HT-29 (cell line): ENCODE measurements around the gene SPATA24. TPM values are rescaled to one million over a fixed set of nuclear protein-coding genes. Genes with fewer than 3 reads are reported as not detected.
"Not testable (repeated sequence)": the region's sequence is repeated elsewhere in the genome, so short reads cannot be mapped to it uniquely, and the experiment has no call there.

Source experiments
- DNase-seq: peaks from one replicate; pipeline ENCODE4 v3.0.0-alpha.2; 2015; ENCODE audit warnings: low spot score
- total RNA-seq: library from RNA; depleted of rRNA; stranded (reverse); fragments of >200 nt; shearing (Covaris generic); gene quantifications from 2 replicates; pipeline ENCODE4 v1.2.3, GENCODE V29; 2014

SPATA24 gene
- total RNA-seq, 1 experiment from 2014 or later: 3.8 TPM

DNA sequence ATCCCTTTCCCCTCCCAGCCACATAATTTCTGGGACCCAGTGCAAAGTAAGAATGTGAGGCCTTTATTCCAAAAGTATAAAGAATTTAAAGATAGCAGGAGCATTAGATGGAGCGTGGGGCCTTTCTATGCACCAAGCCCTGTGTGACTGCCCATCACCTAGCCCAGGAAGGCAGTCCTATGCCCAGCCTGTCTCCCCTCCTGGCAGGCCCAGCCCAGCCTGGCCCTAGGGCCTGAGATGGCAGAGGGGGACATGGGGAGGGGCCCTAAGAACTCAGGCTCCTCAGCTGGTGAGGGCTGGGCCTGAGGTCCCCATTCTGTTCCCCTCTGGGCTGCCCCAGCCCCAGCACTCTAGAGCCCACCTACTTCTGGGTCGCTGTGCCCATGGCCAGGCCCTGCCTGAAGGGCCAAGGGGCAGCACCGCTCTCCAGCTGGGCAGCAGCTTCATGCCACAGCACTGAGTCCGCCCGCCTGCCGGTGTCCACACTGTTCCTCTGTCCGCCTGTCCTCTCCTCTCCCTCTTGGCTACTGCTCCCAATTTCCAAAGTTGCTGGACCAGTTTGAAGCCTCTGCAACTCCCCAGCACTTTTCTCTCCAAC, 19.8 kb downstream of the SPATA24 start:
- no peak for DNase-seq

DNA sequence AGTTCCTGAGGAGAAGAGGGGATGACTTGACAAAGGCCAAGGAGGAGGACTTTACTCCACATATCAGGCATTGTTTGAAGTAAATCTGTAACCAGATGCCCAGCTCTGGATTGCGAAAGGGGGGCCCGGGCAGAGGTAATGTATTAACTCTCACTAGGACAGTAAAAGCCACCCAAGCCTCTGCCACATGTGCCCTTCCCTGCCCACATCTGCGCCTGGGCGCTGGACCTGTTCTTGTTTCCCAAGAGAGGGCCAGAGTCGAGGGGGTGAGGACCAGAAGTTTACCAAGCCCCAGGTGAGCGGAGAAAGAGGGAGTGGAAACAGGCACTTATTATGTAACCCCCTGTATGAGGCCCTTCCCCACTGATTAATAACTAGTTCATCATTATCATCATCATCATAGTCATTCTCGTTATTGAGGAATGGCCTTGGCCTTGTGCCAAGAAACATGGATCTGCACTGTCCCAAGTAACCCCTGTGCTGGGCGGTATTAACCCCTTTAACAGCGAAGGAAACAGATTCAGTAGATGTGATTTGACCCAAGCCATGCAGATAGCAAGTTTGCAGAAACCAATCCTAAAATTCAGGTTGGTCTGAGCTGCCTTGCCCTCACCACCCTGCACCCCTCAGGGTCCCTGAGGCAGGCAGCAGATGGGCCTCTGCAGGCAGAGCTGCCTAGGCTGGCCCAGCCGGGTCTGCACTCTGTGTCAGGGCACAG, 20.5 kb downstream of the SPATA24 start, which contains the start of gene SLC23A1:
SLC23A1 (minus strand) TSS at position 23 of the 718 bp plus-strand sequence. CDS start 44 bp downstream, outside the sequence.
- peak; percentile 61 for DNase-seq

DNA sequence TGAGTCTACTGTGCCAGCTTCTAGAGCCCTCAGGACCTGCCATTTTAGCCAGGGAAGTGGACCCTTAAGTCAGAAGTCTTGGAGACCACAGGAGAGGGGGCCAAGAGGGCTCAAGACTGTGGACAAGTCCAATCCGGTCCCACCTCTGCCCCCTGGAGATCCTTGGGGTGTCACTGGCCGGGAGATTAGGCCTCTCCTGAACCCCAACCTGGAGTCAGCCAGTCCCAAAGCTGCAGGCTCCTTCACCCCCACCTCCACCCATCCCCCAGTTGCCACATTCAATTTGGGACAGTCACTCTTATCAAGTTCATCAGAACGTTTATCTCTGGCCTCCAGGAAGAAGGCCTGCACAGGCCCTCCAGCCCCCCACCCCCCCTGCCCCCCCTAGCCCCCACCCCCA, 21.1 kb downstream of the SPATA24 start:
- DNase-seq: no peak

DNA sequence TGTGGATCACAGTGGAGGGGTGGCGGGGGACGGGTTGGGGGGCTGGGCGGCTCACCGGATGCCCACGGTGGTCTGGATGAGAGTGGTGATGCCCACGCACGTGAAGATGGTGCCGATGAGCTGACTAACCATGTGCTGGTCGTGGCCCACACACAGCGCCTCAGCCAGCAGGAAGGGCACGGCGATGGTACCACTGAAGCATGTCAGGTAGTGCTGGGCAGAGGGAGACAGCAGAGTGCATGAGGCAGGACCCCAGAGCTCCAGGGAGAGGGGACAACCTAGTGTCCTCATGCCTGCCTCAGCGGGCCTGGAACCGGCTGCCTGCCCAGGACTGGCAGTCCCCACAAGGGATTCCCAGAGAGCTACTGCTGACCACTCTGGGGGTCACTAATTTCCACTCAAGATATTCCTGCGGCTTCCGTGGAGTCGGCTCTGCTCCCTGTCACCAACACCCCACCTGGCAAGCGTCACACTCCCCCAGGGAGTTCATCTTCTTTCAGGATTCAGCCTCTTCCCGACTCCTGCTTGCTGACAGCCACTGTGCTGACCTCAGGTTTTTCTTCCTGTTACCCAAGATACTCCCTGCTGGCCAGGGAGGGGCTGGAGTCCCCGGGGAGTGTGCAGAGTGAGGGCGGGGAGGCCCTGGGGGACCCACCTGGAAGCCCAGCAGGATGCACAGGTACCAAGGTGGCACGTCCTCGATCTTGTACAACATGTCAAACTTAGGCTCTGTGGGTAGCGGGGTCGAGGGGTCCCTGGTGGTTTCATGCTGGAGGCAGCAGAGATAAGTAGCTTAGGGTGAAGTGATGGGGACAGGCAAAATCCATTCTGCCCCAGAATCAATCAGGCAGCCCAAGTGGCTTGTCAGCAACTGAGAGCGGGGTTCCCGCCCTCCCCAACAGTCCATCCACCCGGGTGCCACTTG, 21.8 kb downstream of the SPATA24 start:
- DNase-seq: no peak

DNA sequence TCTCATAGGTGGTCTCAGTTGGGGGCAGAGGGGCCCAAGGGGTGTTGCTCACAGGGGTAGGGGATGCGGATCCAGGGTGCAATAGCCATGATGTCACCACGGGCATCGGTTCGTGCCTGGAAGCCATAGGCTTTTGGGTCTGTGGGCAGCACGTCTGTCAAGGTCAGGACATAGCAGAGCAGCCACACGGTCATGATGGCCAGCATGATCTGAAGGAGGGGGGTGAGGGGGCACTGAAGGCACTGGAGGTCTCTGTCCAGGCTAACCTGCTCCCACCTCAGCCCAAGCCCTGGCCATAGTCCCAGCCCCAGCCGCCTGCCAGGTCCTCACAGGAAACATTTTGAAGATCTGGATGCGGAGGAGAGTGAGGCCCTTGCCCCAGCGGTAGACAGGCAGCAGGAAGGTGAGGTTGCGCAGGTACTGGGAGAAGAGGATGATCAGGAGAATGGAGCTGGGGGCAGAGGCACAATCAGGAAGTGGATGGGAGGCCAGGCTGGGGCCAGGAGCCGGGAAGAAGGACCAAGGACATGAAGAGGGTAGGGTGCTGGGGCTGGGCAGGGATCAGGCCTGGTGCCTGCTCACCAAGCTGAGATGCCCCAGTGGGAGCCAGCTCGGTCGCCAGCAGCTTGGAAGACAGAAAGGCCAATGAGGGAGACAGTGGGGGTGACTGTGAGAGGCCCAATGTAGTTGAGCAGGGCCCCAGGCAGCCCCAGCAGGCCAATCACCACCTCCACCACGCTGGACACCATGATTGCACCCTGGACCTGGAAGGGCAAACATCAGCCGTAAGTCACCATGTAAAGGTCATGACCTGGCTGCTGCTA, 24.1 kb downstream of the SPATA24 start:
- no peak for DNase-seq

DNA sequence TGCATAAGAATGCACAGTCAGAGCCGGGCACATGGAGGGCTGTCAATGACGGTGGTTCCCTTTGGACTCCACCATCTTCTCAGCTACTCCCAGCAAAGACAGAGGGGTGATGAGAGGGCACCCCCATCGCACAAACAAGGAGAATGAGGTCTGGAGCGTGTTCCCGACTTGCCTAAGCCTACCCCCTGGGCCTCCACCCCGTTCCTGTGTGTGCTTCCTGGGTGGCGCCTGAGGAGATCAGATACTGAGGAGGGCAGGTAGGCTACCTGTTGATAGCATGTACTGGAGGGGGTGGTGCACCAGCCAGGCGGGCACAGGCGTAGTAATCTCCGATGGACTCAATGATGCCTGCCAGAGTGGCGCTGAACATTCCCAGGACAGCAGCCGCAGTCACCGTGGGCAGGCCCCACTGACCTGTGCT, 24.9 kb downstream of the SPATA24 start:
- DNase-seq: peak; percentile 77

DNA sequence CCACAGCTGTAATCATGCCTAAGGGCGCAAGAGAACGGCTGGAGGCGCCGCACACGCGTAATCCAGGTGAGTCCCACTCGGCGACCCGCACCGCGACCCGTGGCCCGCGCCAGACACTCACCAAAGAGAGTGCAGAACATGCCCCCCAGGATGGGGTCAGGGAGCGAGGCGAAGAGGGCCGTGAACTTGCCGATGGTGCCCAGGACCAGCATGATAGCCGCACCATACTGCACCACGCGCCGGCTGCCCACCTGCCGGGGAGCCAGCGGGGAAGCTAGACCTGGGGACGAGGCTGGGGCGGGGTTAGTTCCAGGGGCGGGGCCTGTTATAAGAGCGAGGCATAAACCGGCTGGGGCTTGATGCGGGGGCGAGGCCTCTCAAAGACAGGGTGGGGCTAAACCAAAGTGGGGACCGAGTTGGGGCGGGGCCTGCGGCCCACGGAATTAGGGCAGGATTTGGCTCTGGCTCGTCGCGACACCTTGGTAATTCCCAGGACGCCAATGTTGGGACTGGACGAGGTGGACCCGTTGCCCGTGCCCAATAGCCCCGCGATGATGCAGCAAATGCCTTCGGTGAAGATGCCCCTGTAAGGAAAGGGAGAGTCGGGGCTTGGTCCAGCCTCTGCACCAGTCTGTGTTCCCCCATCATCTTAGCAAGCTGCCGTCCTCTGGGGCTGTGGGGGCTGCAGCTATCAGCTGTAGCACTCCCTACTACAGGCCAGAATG, 25.6 kb downstream of the SPATA24 start:
- no peak for DNase-seq

DNA sequence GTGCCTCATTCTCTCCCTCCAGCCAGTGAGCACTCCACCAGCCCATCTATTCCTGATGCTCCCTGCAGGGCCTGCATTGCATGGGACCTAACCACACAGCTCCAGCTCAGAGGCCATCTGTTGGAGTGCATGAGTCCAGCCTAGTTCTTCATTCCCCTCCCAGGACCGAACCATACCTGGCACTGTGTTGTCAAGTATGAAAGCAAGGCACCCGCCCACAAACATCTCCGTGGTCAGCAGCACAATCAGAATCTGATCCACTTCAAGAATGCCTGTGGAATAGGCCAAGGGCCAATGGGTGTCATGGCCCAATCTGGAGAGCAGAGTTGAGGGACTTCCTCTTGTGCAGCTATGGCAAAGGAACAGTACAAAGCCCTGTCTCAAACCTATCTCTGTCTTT, 26.7 kb downstream of the SPATA24 start:
- DNase-seq: no peak

DNA sequence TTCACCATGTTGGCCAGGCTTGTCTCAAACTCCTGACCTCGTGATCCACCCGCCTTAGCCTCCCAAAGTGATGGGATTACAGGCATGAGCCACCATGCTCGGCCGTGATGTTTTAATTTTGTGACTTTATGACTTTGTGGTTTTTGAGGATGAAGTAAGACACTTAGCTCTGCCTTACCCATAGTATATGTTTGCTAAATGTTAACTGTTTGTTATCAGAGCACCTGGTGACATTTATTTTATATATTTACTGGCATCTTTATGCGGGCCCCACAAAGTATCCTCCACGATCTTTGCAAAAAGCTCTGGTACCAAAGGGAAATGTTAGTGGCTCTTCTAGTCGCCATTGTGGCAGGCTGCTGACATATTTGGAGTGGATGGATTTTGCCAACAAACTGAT, 27.5 kb downstream of the SPATA24 start:
- DNase-seq: no peak

DNA sequence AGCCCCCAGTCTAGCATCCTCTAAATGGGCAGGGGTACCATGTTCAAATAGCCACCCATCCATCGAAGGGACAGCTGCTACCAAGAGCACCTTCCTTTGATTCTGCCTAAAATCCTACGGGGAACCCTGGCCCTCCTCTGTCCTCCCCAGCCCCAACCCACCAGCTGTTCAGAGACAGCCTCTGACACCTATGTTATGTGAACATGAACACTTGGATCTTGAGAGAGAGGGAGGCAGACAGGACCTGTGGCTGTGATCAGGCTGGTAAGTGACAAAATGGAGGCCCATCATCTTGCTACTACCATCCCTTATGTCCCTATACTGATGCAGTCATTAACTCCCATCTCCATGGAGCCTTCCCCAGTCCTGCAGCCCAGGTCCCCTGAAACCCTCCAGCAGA, 29.0 kb downstream of the SPATA24 start:
- DNase-seq: no peak

DNA sequence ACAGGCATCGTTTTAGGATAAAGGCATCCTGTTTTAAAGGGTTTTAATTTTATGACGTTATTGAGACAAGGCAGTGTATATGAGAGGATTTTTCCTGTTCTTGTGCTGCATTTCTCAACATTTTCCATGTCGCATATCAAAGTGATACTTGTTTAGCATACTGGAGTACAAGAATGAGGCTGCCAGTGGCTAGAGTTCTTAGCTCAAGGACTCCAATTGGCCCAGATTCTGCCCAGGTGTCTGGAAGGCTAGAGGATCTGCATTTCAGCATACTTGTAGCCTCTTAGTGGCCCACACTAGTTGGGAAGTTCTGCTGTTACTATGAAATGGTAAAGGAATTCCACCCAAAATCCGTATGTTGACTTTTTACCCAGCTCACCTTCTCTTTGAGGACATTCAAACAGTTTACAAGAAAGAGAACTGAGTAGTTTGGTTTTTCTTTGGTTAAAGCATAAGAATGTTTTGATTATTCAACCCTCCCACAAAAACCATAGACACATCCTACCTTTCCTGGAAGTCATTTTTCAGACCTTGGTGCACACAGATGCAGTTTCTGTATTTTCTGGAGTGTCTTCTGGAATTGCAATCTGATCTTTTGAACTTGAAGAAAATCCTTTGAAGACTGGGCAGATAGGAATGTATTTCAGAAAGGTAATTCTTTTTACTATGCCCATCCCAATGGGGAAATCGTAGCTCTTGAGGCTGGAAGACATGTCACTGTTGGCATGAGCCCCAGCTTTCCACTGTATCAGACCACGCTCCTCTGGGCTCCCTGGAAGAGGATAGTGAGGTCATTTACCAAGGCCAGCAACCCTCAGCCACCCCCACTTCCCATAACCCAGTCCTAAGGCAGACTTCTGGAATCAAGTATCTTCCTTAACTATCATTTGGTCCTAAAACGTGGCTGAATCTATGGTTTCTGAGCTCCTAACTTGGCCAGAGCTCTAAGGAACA, 32.1 kb downstream of the SPATA24 start:
- no peak for DNase-seq

DNA sequence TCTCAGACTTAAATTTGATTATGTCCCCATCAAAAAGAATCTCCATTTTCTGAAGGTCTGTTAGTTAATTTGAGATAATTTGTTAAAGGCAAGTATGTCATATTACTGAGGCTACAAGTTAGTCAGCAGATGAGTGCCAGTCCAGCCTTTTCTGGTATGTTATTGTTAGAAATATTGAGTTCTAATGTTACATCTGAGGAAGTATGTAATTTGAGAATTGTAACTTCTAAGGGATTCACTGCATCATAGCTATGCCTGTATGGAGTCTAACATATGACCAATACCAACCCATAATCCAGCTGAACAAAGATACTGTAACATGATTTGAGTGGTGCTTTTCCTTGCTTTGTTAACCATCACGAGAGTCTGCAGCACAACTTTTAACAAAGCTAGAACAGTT, 34.7 kb downstream of the SPATA24 start:
- DNase-seq: no peak

DNA sequence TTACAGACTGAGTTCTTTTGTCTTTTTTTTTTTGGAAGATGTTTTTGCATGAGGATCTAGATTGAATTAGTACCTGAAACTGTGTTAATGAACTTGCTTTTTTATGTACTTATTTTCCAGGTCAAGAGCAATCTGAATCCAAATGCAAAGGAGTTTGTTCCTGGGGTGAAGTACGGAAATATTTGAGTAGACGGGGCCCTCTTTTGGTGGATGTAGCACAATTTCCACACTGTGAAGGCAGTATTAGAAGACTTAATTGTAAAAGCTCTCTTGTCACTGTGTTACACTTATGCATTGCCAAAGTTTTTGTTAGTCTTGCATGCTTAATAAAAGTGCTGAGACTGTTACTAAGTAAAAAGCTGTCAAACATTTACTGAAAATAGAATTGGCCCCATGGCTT, 35.3 kb downstream of the SPATA24 start:
- DNase-seq: no peak

DNA sequence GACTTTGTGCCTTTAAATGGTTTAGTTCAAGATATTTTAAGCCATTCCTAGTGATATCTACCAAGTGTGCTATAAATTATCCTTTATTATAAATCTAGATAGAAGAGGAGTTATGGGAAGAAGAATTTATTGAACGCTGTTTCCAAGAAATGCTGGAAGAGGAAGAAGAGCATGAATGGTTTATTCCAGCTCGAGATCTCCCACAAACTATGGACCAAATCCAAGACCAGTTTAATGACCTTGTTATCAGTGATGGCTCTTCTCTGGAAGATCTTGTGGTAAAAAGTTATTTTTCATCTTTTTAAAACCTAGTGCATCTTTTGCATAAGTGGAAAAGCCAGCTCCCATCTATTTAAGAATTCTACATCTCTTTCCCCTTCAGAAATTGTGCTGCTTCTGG, 39.4 kb downstream of the SPATA24 start:
- no peak for DNase-seq

DNA sequence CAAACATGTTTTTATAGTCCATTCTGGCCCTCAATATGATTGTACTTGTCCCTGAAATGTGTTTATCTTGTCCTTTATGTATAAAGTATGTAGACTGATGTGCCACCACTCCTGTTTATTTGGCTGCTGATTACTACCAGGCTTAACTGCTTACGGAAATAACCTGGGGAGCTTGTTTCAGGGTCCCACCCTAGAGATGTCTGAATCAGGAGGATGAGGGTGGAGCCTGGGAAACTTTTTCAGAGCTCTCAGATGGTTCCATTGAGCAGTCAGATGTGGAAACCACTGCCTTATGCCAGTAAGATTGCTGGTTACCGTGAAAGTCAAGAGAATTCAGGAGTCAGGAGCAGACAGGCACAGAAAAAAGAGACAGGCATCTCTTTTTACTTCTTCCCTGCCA, 40.0 kb downstream of the SPATA24 start:
- DNase-seq: no peak

DNA sequence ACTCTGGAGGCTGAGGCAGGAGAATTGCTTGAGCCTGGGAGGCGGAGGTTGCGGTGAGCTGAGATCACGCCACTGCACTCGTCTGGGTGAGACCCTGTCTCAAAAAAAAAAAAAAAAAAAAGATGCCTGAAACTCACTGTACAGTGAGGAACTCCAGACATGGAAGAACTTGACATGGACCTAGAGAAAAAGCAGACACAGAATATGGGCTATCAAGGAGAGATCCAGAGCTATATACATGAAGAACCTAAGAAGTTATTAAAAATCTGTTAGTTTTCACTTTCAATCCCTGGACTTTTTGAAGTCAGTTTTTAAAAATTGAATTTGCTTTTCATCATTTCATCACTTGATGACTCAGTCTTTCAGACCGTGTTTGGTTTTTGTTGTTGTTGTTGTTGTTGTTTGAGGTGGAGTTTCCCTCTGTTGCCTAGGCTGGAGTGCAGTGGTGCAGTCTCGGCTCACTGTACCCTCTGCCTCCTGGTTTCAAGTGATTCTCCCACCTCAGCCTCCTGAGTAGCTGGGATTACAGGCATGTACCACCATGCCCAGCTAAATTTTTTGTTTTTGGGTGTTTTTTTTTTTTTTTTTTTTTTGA, 42.0 kb downstream of the SPATA24 start:
- DNase-seq: no peak

DNA sequence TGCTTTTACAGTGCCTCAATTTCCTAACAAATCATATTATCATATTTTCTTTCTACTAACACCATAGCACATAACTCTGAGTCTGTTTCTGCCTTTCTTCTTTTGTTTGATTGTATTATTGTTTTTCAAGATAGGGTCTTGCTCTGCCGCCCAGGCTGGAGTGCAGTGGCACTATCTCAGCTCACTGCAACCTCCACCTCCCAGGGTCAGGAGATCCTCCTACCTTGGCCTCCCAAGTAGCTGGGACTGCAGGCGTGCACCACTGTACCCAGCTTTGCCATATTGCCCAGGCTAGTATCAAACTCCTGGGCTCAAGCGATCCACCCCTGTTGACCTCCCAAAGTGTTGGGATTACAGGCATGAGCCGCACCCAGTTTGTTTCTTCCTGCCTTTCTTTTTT, 43.5 kb downstream of the SPATA24 start:
- DNase-seq: no peak

DNA sequence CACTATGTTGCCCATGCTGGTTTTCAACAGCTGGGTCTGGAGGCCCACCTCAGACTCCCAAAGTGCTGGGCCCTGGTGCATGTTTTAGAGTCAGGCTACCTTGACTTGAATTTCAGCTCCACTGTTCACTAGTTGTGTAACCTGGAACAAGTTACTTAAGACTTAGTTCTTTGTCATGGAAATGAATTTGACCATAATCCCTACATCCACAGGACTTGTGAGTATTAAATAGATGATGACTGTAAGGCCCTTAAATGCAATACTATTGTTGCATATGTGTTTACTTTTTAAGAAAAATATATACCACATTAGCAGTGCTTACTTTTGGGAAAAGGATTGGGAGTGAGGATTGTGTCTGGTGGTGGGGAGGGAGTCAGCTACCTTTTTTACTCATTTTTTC, 45.8 kb downstream of the SPATA24 start:
- DNase-seq: no peak

DNA sequence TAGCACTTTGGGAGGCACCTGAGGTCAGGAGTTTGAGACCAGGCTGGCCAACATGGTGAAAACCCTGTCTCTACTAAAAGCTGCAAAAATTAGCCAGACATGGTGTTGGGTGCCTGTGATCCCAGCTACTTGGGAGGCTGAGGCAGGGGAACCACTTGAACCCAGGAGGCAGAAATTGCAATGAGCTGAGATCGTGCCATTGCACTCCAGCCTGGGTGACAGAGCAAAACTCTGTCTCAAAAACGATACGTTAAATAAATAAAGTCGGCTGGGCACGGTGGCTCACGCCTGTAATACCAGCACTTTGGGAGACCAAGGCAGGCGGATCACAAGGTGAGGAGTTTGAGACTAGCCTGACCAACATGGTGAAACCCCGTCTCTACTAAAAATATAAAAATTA, 48.0 kb downstream of the SPATA24 start:
- not testable (repeated sequence) for DNase-seq
